Esophagus squamous epithelium (tissue), 5 donors: ENCODE measurements around the gene GRID2. TPM values are rescaled to one million over a fixed set of nuclear protein-coding genes. Genes with fewer than 3 reads are reported as not detected.

Experiments used
- DNase-seq: peaks from one replicate; lab custom pipeline; 2025; lab: John Stamatoyannopoulos, UW
- H3K27ac ChIP-seq, 4 donors: fragments of 200-600 bp; sonication (generic); one replicate each; pipeline ENCODE4 v1.5.1; 2016 to 2019; ENCODE audit warnings: mild to moderate bottlenecking in 1 of 4
- H3K27me3 ChIP-seq, 4 donors: fragments of 200-600 bp; sonication (generic); 1 replicate in 3 of 4; 2 replicates in 1 of 4; pipeline versions ENCODE4 v1.5.1 to v1.6.0; 2017 to 2021; ENCODE audit warnings: antibody characterized with exemption in 1 of 4
- H3K36me3 ChIP-seq, 3 donors: fragments of 200-600 bp; sonication (generic); one replicate each; pipeline ENCODE4 v1.5.1; 2016 to 2019
- H3K4me1 ChIP-seq, 3 donors: fragments of 200-600 bp; sonication (generic); one replicate each; pipeline ENCODE4 v1.5.1; 2017 to 2019
- H3K4me3 ChIP-seq, 4 donors: fragments of 200-600 bp; sonication (generic); 1 replicate in 3 of 4; 2 replicates in 1 of 4; pipeline ENCODE4 v1.5.1; 2016 to 2019; ENCODE audit warnings: mild to moderate bottlenecking in 2 of 4, moderate library complexity in 1 of 4
- H3K9me3 ChIP-seq, 3 donors: fragments of 200-600 bp; sonication (generic); one replicate each; pipeline ENCODE4 v1.5.1; 2016 to 2019
- POLR2A ChIP-seq, 4 donors: fragments of 450-650 bp; IDR thresholded peaks; one replicate each; pipeline ENCODE4 v1.6.1; 2017; ENCODE audit warnings: antibody characterized with exemption in 4 of 4, mild to moderate bottlenecking in 4 of 4, moderate library complexity in 3 of 4
- WGBS, 2 donors: methylation state at CpG; one replicate each; pipeline ENCODE4 v1.1.5; 2018; 5-methylcytosine and 5-hydroxymethylcytosine counted together
- intact Hi-C: fragments of 100-400 bp; cut with DNase I; formaldehyde crosslinking; loops from one replicate; pipeline ENCODE4 v1.15.0; 2022
- total RNA-seq, 4 donors: library from RNA; depleted of rRNA; stranded (reverse); fragments of >200 nt; gene quantifications; one replicate each; pipeline ENCODE4 v1.1.0, GENCODE V29; 2016
- TF ChIP-seq, protein P1 (sequence below), 6 experiments: fragments of 450-650 bp in 4 of 6; fragments of 200-600 bp in 2 of 6; sonication (generic) in 2 of 6; IDR thresholded peaks; one replicate each; pipeline ENCODE4 v1.5.1; 2016 to 2019; ENCODE audit warnings: antibody characterized with exemption in 6 of 6, mild to moderate bottlenecking in 4 of 6, moderate library complexity in 4 of 6
- donor health status: DM: yes; HTN: yes; CAD: no.

Gene GRID2
- total RNA-seq, 4 donors from 2014 or later: not detected

- DNase-seq: no peak
- H3K36me3 ChIP-seq: no peaks in the 10 kb centered on the region
- H3K27ac ChIP-seq: no peak overlapping the region
- intact Hi-C loops: no loop called here
- TF ChIP-seq, protein P1, sequence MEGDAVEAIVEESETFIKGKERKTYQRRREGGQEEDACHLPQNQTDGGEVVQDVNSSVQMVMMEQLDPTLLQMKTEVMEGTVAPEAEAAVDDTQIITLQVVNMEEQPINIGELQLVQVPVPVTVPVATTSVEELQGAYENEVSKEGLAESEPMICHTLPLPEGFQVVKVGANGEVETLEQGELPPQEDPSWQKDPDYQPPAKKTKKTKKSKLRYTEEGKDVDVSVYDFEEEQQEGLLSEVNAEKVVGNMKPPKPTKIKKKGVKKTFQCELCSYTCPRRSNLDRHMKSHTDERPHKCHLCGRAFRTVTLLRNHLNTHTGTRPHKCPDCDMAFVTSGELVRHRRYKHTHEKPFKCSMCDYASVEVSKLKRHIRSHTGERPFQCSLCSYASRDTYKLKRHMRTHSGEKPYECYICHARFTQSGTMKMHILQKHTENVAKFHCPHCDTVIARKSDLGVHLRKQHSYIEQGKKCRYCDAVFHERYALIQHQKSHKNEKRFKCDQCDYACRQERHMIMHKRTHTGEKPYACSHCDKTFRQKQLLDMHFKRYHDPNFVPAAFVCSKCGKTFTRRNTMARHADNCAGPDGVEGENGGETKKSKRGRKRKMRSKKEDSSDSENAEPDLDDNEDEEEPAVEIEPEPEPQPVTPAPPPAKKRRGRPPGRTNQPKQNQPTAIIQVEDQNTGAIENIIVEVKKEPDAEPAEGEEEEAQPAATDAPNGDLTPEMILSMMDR (IDR thresholded peaks at IDR 0.05): no peak
- no peak for TF ChIP-seq POLR2A (IDR thresholded peaks at IDR 0.05)
- no peak overlapping the region for H3K4me3 ChIP-seq
- no peaks in the 10 kb centered on the region for H3K27me3 ChIP-seq
- H3K9me3 ChIP-seq: no peaks in the 10 kb centered on the region
- H3K4me1 ChIP-seq: peaks cover 0 to 10% (median 0%) of the 10 kb centered on the region in 3 donors
These were observed 522.0 kb downstream of the GRID2 start for GRCh38 chr4:92825791-92826190.

DNA sequence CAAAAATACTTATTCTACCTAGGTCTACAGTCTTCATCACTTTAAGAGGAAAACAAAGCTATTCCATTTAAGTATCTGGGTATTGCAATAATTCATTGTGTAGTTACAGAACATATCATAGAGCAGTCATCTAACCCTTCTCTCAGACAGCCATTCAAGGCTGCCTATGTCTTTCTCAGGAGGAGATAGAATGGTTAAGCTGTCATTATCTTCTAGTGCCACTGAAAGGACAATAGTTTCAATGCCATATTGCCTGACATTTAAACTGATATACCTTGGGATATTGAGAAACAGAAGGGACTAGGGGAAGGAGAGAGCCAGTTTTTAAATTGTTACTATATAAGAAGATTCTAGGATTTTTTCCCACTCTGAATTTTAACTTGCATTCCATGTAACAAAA, 527.0 kb downstream of the GRID2 start:
- H3K27ac ChIP-seq: no peak overlapping the region
- no peaks in the 10 kb centered on the region for H3K27me3 ChIP-seq
- TF ChIP-seq POLR2A (IDR thresholded peaks at IDR 0.05): no peak
- TF ChIP-seq, protein P1 (IDR thresholded peaks at IDR 0.05): no peak

GRCh38 chr4:92840880-92841279, 537.1 kb downstream of the GRID2 start:
- TF ChIP-seq, protein P1 (IDR thresholded peaks at IDR 0.05): no peak
- TF ChIP-seq POLR2A (IDR thresholded peaks at IDR 0.05): no peak
- Histone ChIP-seq H3K9me3 (no peaks in the 10 kb centered on the region), H3K27ac (no peak overlapping the region), H3K27me3 (no peaks in the 10 kb centered on the region), H3K4me1 (no peaks in the 10 kb centered on the region), H3K36me3 (no peaks in the 10 kb centered on the region), H3K4me3 (no peak overlapping the region)
- DNase-seq: no peak
- intact Hi-C loops: no loop called here

More for the DNA sequence above, 527.0 kb downstream of the GRID2 start:
- no peak overlapping the region for H3K4me3 ChIP-seq
- peaks cover 0 to 5% (median 0%) of the 10 kb centered on the region in 3 donors for H3K4me1 ChIP-seq
- no peaks in the 10 kb centered on the region for H3K36me3 ChIP-seq
- no peak for DNase-seq
- no peaks in the 10 kb centered on the region for H3K9me3 ChIP-seq
- intact Hi-C loops: no loop called here

DNA sequence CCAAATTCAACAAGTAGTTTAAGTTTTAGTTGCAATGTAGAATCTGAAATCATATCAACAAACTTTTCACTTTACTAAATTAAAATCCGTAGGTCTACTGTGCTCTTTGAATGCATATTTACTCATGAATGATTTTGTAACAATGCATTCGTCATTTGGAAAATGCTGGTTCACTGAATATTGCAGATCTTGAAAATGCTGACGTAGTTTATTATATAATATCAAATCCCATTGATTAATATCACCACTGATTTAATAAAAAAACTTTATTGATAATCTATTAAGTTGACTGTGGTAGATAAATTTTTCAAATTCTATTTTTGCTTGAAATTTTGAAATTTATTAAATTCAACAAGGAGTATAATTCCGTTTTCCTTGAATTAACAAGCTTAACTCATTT, 540.0 kb downstream of the GRID2 start:
- no peak overlapping the region for H3K4me3 ChIP-seq
- no peak for TF ChIP-seq POLR2A (IDR thresholded peaks at IDR 0.05)
- TF ChIP-seq, protein P1 (IDR thresholded peaks at IDR 0.05): no peak
- no peak overlapping the region for H3K27ac ChIP-seq
- H3K27me3 ChIP-seq: no peaks in the 10 kb centered on the region
- WGBS, 2 donors: 79 to 83% methylated on average over 4 of the region's 4 CpGs
- intact Hi-C loops: no loop called here
- no peaks in the 10 kb centered on the region for H3K9me3 ChIP-seq
- no peak for DNase-seq
- H3K4me1 ChIP-seq: no peaks in the 10 kb centered on the region
- H3K36me3 ChIP-seq: no peaks in the 10 kb centered on the region

DNA sequence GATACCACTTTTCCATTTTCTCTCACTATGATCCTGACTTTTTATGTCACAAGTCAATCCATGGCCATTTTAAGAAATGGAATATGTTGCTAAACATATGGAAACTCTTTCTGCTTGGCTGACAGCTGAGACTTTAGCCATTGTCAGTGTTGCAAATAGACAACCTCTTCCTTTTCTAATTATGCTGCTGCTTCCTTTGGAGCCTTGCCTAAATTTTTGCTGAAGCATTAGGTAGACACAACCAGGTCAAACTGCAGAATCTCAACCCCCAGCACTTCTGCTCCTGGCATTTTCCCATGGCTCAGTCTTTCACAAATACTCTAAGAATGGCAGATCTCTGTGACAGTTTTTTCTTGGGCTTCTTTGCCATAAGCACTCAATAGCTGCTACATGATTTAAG, 543.3 kb downstream of the GRID2 start:
- Histone ChIP-seq H3K27ac (no peak overlapping the region), H3K9me3 (no peaks in the 10 kb centered on the region), H3K4me1 (no peaks in the 10 kb centered on the region), H3K4me3 (no peak overlapping the region), H3K27me3 (no peaks in the 10 kb centered on the region), H3K36me3 (no peaks in the 10 kb centered on the region)
- no peak for TF ChIP-seq POLR2A (IDR thresholded peaks at IDR 0.05)
- TF ChIP-seq, protein P1 (IDR thresholded peaks at IDR 0.05): no peak
- no peak for DNase-seq
- intact Hi-C loops: no loop called here
